ENCODE results near the gene PPP4R2. TPM values are rescaled to one million over a fixed set of nuclear protein-coding genes. Genes with fewer than 3 reads are reported as not detected.

The PPP4R2 gene
- total RNA-seq, 4 donors from 2014 or later, result 72.9 to 134 (median 80.6) TPM

GRCh38 chr3:73007992-73008712 lies 11.5 kb downstream of the PPP4R2 start:
- no peak overlapping the region for H3K27ac ChIP-seq
- 51 to 60% methylated on average over 6 of the region's 6 CpGs for WGBS, 2 donors
- no peak overlapping the region for H3K4me3 ChIP-seq
- peaks cover 0 to 73% (median 18%) of the 10 kb centered on the region in 4 donors for H3K4me1 ChIP-seq
- H3K27me3 ChIP-seq, result no peaks in the 10 kb centered on the region
- no peaks in the 10 kb centered on the region for H3K9me3 ChIP-seq
- H3K36me3 ChIP-seq, result peaks cover 0 to 43% (median 0%) of the 10 kb centered on the region in 3 donors
- DNase-seq (ENCODE audit: low spot score in 2 of 2), result no peak
- TF ChIP-seq POLR2A (IDR thresholded peaks at IDR 0.05), result no peak
- no peak for TF ChIP-seq CTCF (IDR thresholded peaks at IDR 0.05)
- no peak for TF ChIP-seq EP300 (IDR thresholded peaks at IDR 0.05)

- Histone ChIP-seq H3K36me3 (peaks cover 0 to 43% (median 0%) of the 10 kb centered on the region in 3 donors), H3K4me3 (no peak overlapping the region), H3K4me1 (peaks cover 0 to 73% (median 17%) of the 10 kb centered on the region in 4 donors), H3K27ac (no peak overlapping the region), H3K27me3 (no peaks in the 10 kb centered on the region), H3K9me3 (no peaks in the 10 kb centered on the region)
- 65 to 70% methylated on average over 4 of the region's 4 CpGs for WGBS, 2 donors
- TF ChIP-seq POLR2A (IDR thresholded peaks at IDR 0.05), result no peak
- TF ChIP-seq EP300 (IDR thresholded peaks at IDR 0.05), result no peak
- TF ChIP-seq CTCF (IDR thresholded peaks at IDR 0.05), result no peak
- DNase-seq (ENCODE audit: low spot score in 2 of 2), result no peak
These were observed 12.4 kb downstream of the PPP4R2 start for GRCh38 chr3:73009008-73009407.

GRCh38 chr3:73009750-73010149 lies 13.1 kb downstream of the PPP4R2 start:
- no peak overlapping the region for H3K4me3 ChIP-seq
- peak overlapping the region in 1 of 4 donors; percentile 18 for H3K27ac ChIP-seq
- H3K9me3 ChIP-seq, result no peaks in the 10 kb centered on the region
- H3K36me3 ChIP-seq, result peaks cover 0 to 43% (median 0%) of the 10 kb centered on the region in 3 donors
- WGBS, 2 donors, result 69 to 75% methylated on average over 3 of the region's 3 CpGs
- H3K27me3 ChIP-seq, result no peaks in the 10 kb centered on the region
- no peak for TF ChIP-seq EP300 (IDR thresholded peaks at IDR 0.05)
- TF ChIP-seq CTCF (IDR thresholded peaks at IDR 0.05), result no peak
- H3K4me1 ChIP-seq, result peaks cover 0 to 76% (median 17%) of the 10 kb centered on the region in 4 donors
- no peak for DNase-seq (ENCODE audit: low spot score in 2 of 2)

GRCh38 chr3:73010158-73010557 lies 13.5 kb downstream of the PPP4R2 start:
- no peak for DNase-seq (ENCODE audit: low spot score in 2 of 2)
- 63 to 64% methylated on average over 6 of the region's 6 CpGs for WGBS, 2 donors
- Histone ChIP-seq H3K36me3 (peaks cover 0 to 43% (median 0%) of the 10 kb centered on the region in 3 donors), H3K4me3 (no peak overlapping the region), H3K9me3 (no peaks in the 10 kb centered on the region), H3K27me3 (no peaks in the 10 kb centered on the region), H3K27ac (peak overlapping the region in 1 of 4 donors; percentile 18), H3K4me1 (peaks cover 0 to 76% (median 17%) of the 10 kb centered on the region in 4 donors)
- TF ChIP-seq EP300 (IDR thresholded peaks at IDR 0.05) (no peak), CTCF (IDR thresholded peaks at IDR 0.05) (no peak), POLR2A (IDR thresholded peaks at IDR 0.05) (no peak)

GRCh38 chr3:73018298-73018697 lies 21.7 kb downstream of the PPP4R2 start:
- no peak overlapping the region for H3K27ac ChIP-seq
- H3K36me3 ChIP-seq, result peaks cover 0 to 10% (median 0%) of the 10 kb centered on the region in 3 donors
- peaks cover 0 to 75% (median 11%) of the 10 kb centered on the region in 4 donors for H3K4me1 ChIP-seq
- TF ChIP-seq CTCF (IDR thresholded peaks at IDR 0.05), result no peak
- TF ChIP-seq POLR2A (IDR thresholded peaks at IDR 0.05), result no peak
- no peak for TF ChIP-seq EP300 (IDR thresholded peaks at IDR 0.05)
- 87 to 89% methylated on average over 4 of the region's 4 CpGs for WGBS, 2 donors
- H3K9me3 ChIP-seq, result no peaks in the 10 kb centered on the region
- no peaks in the 10 kb centered on the region for H3K27me3 ChIP-seq
- H3K4me3 ChIP-seq, result no peak overlapping the region
- DNase-seq (ENCODE audit: low spot score in 2 of 2), result no peak

All from tibial nerve (tissue), 4 donors.